H9 (cell line): Measurements from ENCODE around the gene MSN. TPM values are rescaled to one million over a fixed set of nuclear protein-coding genes. Genes with fewer than 3 reads are reported as not detected.

Experiments used
- DNase-seq: peaks from one replicate; pipeline ENCODE4 v3.0.0-alpha.2; 2017
- H2AFZ ChIP-seq: one replicate; pipeline ENCODE4 v1.6.1; 2013; ENCODE audit warnings: mild to moderate bottlenecking, low read length, control low read depth, moderate library complexity
- H2AK5ac ChIP-seq: 2 replicates; pipeline ENCODE4 v1.6.1; 2013; ENCODE audit warnings: low read length, control low read depth, mixed read lengths; ENCODE audit not compliant: insufficient read length
- H2BK120ac ChIP-seq: one replicate; pipeline ENCODE4 v1.6.1; 2013; ENCODE audit warnings: low read depth, mild to moderate bottlenecking, low read length, control low read depth, inconsistent platforms; ENCODE audit not compliant: poor library complexity, severe bottlenecking
- H2BK12ac ChIP-seq: 2 replicates; pipeline ENCODE4 v1.6.1; 2013; ENCODE audit warnings: low read length, control low read depth, mixed read lengths, low read depth; ENCODE audit not compliant: insufficient read length
- H2BK15ac ChIP-seq: 2 replicates; pipeline ENCODE4 v1.6.1; 2013; ENCODE audit warnings: low read depth, low read length, control low read depth
- H2BK20ac ChIP-seq: one replicate; pipeline ENCODE4 v1.6.1; 2013; ENCODE audit warnings: low read depth, mild to moderate bottlenecking, low read length, control low read depth, inconsistent platforms; ENCODE audit not compliant: poor library complexity, severe bottlenecking
- H2BK5ac ChIP-seq: 2 replicates; pipeline ENCODE4 v1.6.1; 2013; ENCODE audit warnings: low read length, control low read depth, mixed read lengths; ENCODE audit not compliant: insufficient read length
- H3K14ac ChIP-seq: 2 replicates; pipeline ENCODE4 v1.6.1; 2013; ENCODE audit warnings: low read length, control low read depth; ENCODE audit not compliant: insufficient read depth
- H3K18ac ChIP-seq: 2 replicates; pipeline ENCODE4 v1.6.1; 2013; ENCODE audit warnings: low read depth, mild to moderate bottlenecking, mixed read lengths, low read length, control low read depth; ENCODE audit not compliant: insufficient read length
- H3K23ac ChIP-seq: 2 replicates; pipeline ENCODE4 v1.6.1; 2013; ENCODE audit warnings: low read length, control low read depth, mixed read lengths, low read depth; ENCODE audit not compliant: insufficient read length
- H3K23me2 ChIP-seq: 2 replicates; pipeline ENCODE4 v1.6.1; 2013; ENCODE audit warnings: low read depth, mild to moderate bottlenecking, mixed read lengths, low read length, control low read depth; ENCODE audit not compliant: insufficient read length, poor library complexity, severe bottlenecking
- H3K27ac ChIP-seq: 2 replicates; pipeline ENCODE4 v1.5.1; 2013; ENCODE audit warnings: low read length, control low read depth, mixed read lengths, low read depth; ENCODE audit not compliant: insufficient read length
- H3K27me3 ChIP-seq: 2 replicates; pipeline ENCODE4 v1.6.1; 2013; ENCODE audit warnings: low read length, control low read depth, inconsistent platforms; ENCODE audit not compliant: insufficient read depth
- H3K4ac ChIP-seq: 2 replicates; pipeline ENCODE4 v1.6.1; 2013; ENCODE audit warnings: low read depth, mild to moderate bottlenecking, control low read depth, inconsistent platforms, low read length, moderate library complexity
- H3K4me1 ChIP-seq: 2 replicates; pipeline ENCODE4 v1.6.1; 2013; ENCODE audit warnings: low read length, control low read depth, inconsistent platforms; ENCODE audit not compliant: insufficient read depth
- H3K4me2 ChIP-seq: 2 replicates; pipeline ENCODE4 v1.6.1; 2013; ENCODE audit warnings: low read length, control low read depth, mixed read lengths; ENCODE audit not compliant: insufficient read length, insufficient read depth
- H3K56ac ChIP-seq: 2 replicates; pipeline ENCODE4 v1.6.1; 2013; ENCODE audit warnings: low read depth, mild to moderate bottlenecking, mixed read lengths, low read length, control low read depth; ENCODE audit not compliant: insufficient read length
- H3K79me1 ChIP-seq: 2 replicates; pipeline ENCODE4 v1.6.1; 2013; ENCODE audit warnings: low read depth, mild to moderate bottlenecking, moderate library complexity, low read length, control low read depth, inconsistent platforms; ENCODE audit not compliant: insufficient read depth, poor library complexity, severe bottlenecking
- H3K79me2 ChIP-seq: 2 replicates; pipeline ENCODE4 v1.6.1; 2013; ENCODE audit warnings: low read length, control low read depth, inconsistent platforms; ENCODE audit not compliant: insufficient read depth
- H3K9ac ChIP-seq: 2 replicates; pipeline ENCODE4 v1.6.1; 2013; ENCODE audit warnings: low read length, control low read depth, mixed read lengths; ENCODE audit not compliant: insufficient read length; ENCODE audit errors: extremely low read depth
- H3K9me3 ChIP-seq: one replicate; pipeline ENCODE4 v1.6.1; 2013; ENCODE audit warnings: low read depth, low read length, inconsistent platforms; ENCODE audit not compliant: control insufficient read depth
- H3T11ph ChIP-seq: one replicate; pipeline ENCODE4 v1.6.1; 2013; ENCODE audit warnings: mild to moderate bottlenecking, low read length, control low read depth, inconsistent platforms
- H4K20me1 ChIP-seq: one replicate; pipeline ENCODE4 v1.6.1; 2013; ENCODE audit not compliant: control insufficient read depth, insufficient read length, insufficient read depth
- H4K5ac ChIP-seq: 2 replicates; pipeline ENCODE4 v1.6.1; 2013; ENCODE audit warnings: low read depth, mild to moderate bottlenecking, mixed read lengths, low read length, control low read depth; ENCODE audit not compliant: insufficient read length
- H4K8ac ChIP-seq: replicated peaks from 2 replicates; pipeline ENCODE4 v1.6.1; 2013; ENCODE audit warnings: low read length, control low read depth, mixed read lengths, low read depth; ENCODE audit not compliant: insufficient read length
- H4K91ac ChIP-seq: 2 replicates; pipeline ENCODE4 v1.6.1; 2013; ENCODE audit warnings: low read depth, mild to moderate bottlenecking, moderate library complexity, mixed read lengths, low read length, control low read depth; ENCODE audit not compliant: insufficient read length
- H3K27ac Mint-ChIP-seq, 3 experiments: 2 replicates in 2 of 3; 3 replicates in 1 of 3; pipeline ENCODE4 v1.8.0; 2020 to 2021; ENCODE audit warnings: mixed read lengths in 3 of 3, mild to moderate bottlenecking in 1 of 3, moderate library complexity in 1 of 3
- H3K27me3 Mint-ChIP-seq: 2 replicates; pipeline ENCODE4 v1.8.0; 2021; ENCODE audit warnings: low read depth, mild to moderate bottlenecking, moderate library complexity, mixed read lengths
- H3K36me3 Mint-ChIP-seq, 3 experiments: 2 replicates in 2 of 3; 3 replicates in 1 of 3; pipeline ENCODE4 v1.8.0; 2020 to 2021; ENCODE audit warnings: low read depth in 3 of 3, mixed read lengths in 3 of 3; ENCODE audit not compliant: insufficient read depth in 1 of 3
- H3K4me1 Mint-ChIP-seq, 2 experiments: 2 replicates each; pipeline ENCODE4 v1.8.0; 2020; ENCODE audit warnings: mixed read lengths in 2 of 2
- H3K4me3 Mint-ChIP-seq, 2 experiments: 2 replicates in 1 of 2; 3 replicates in 1 of 2; pipeline ENCODE4 v1.8.0; 2020 to 2021; ENCODE audit warnings: mild to moderate bottlenecking in 2 of 2, mixed read lengths in 2 of 2, moderate library complexity in 1 of 2
- H3K9me3 Mint-ChIP-seq, 2 experiments: 2 replicates in 1 of 2; 3 replicates in 1 of 2; pipeline ENCODE4 v1.8.0; 2020; ENCODE audit warnings: mild to moderate bottlenecking in 2 of 2, mixed read lengths in 2 of 2, moderate library complexity in 1 of 2
- WGBS: extraction: QIAGEN DNeasy Blood & Tissue Kit; methylation state at CpG from one replicate; pipeline ENCODE4 v1.1.7; 2013; ENCODE audit warnings: missing lambda C conversion rate, low lambda C conversion rate, mixed read lengths; ENCODE audit not compliant: insufficient read length; ENCODE audit errors: extremely low coverage; 5-methylcytosine and 5-hydroxymethylcytosine counted together
- total RNA-seq: library from RNA; stranded (reverse); gene quantifications from 2 replicates; pipeline ENCODE4 v1.2.1, GENCODE V29; 2021
- TF ChIP-seq, protein P1 (sequence below): fragments of 200-600 bp; sonication (generic); conservative IDR thresholded peaks from 3 replicates; pipeline ENCODE4 v1.8.0; 2021; ENCODE audit warnings: antibody characterized with exemption, mild to moderate bottlenecking

The MSN gene
- total RNA-seq, 1 experiment from 2014 or later = 126 TPM

- no peak overlapping the region for H3K27ac Mint-ChIP-seq
- Histone ChIP-seq H3K79me2 (no peaks in the 10 kb centered on the region), H2BK20ac (no peak overlapping the region), H3K27ac (no peak overlapping the region), H4K91ac (no peak overlapping the region), H3K23ac (no peak overlapping the region), H2BK120ac (no peak overlapping the region), H3T11ph (no peak overlapping the region), H2AFZ (no peak overlapping the region), H2BK15ac (no peak overlapping the region), H3K79me1 (no peaks in the 10 kb centered on the region), H4K8ac (no peak overlapping the region), H3K4me2 (no peak overlapping the region), H3K18ac (no peak overlapping the region), H4K20me1 (no peaks in the 10 kb centered on the region), H3K27me3 (no peaks in the 10 kb centered on the region), H2AK5ac (no peak overlapping the region), H2BK12ac (no peak overlapping the region), H3K9me3 (peaks cover 33% of the 10 kb centered on the region), H3K4ac (no peak overlapping the region), H3K4me1 (no peaks in the 10 kb centered on the region), H2BK5ac (no peak overlapping the region), H3K23me2 (no peaks in the 10 kb centered on the region), H3K9ac (no peak overlapping the region), H3K56ac (no peak overlapping the region), H3K14ac (no peak overlapping the region), H4K5ac (no peak overlapping the region)
- H3K4me3 Mint-ChIP-seq = no peak overlapping the region
- H3K36me3 Mint-ChIP-seq = peaks cover 6 to 22% (median 8%) of the 10 kb centered on the region in 3 experiments; a peak in 5 of 7 replicates
- H3K9me3 Mint-ChIP-seq = peaks cover 76 to 84% of the 10 kb centered on the region in 2 experiments
- H3K4me1 Mint-ChIP-seq = no peaks in the 10 kb centered on the region
- DNase-seq = no peak
- WGBS = no CpG with 5 or more reads among the region's 3 CpGs
- H3K27me3 Mint-ChIP-seq = no peaks in the 10 kb centered on the region; the same call in none of the 2 replicates
- TF ChIP-seq, protein P1, sequence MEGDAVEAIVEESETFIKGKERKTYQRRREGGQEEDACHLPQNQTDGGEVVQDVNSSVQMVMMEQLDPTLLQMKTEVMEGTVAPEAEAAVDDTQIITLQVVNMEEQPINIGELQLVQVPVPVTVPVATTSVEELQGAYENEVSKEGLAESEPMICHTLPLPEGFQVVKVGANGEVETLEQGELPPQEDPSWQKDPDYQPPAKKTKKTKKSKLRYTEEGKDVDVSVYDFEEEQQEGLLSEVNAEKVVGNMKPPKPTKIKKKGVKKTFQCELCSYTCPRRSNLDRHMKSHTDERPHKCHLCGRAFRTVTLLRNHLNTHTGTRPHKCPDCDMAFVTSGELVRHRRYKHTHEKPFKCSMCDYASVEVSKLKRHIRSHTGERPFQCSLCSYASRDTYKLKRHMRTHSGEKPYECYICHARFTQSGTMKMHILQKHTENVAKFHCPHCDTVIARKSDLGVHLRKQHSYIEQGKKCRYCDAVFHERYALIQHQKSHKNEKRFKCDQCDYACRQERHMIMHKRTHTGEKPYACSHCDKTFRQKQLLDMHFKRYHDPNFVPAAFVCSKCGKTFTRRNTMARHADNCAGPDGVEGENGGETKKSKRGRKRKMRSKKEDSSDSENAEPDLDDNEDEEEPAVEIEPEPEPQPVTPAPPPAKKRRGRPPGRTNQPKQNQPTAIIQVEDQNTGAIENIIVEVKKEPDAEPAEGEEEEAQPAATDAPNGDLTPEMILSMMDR = no peak
Measured at GRCh38 chrX:65630771-65631170, 36.7 kb upstream of the MSN start.
